Neuronal stem cell (in vitro differentiated cells): ENCODE measurements around the gene ABR.
"Not testable (repeated sequence)": the region's sequence is repeated elsewhere in the genome, so short reads cannot be mapped to it uniquely, and the experiment has no call there.

Experiments
- DNase-seq: peaks from one replicate; pipeline ENCODE4 v3.0.0-alpha.2; 2013; ENCODE audit warnings: low spot score
- H2AFZ ChIP-seq: one replicate; pipeline ENCODE4 v1.6.1; 2013; ENCODE audit warnings: mild to moderate bottlenecking, low read length, inconsistent platforms
- H2AK5ac ChIP-seq: 2 replicates; pipeline ENCODE4 v1.6.1; 2013; ENCODE audit warnings: low read depth, mild to moderate bottlenecking, inconsistent platforms, low read length, moderate library complexity, mixed read lengths
- H2BK120ac ChIP-seq: 2 replicates; pipeline ENCODE4 v1.6.1; 2013; ENCODE audit warnings: low read depth, mild to moderate bottlenecking, inconsistent platforms, low read length, moderate library complexity, mixed read lengths
- H2BK12ac ChIP-seq: one replicate; pipeline ENCODE4 v1.6.1; 2013; ENCODE audit warnings: low read length, inconsistent platforms
- H2BK15ac ChIP-seq: 2 replicates; pipeline ENCODE4 v1.6.1; 2013; ENCODE audit warnings: mild to moderate bottlenecking, low read length, inconsistent platforms, mixed read lengths
- H2BK5ac ChIP-seq: one replicate; pipeline ENCODE4 v1.6.1; 2013; ENCODE audit warnings: inconsistent platforms, mild to moderate bottlenecking, low read length, moderate library complexity
- H3K14ac ChIP-seq: one replicate; pipeline ENCODE4 v1.6.1; 2013; ENCODE audit warnings: low read length, inconsistent platforms
- H3K18ac ChIP-seq: 2 replicates; pipeline ENCODE4 v1.6.1; 2013; ENCODE audit warnings: low read length, inconsistent platforms
- H3K23ac ChIP-seq: 2 replicates; pipeline ENCODE4 v1.6.1; 2013; ENCODE audit warnings: low read depth, mild to moderate bottlenecking, mixed read lengths, low read length, inconsistent platforms; ENCODE audit not compliant: poor library complexity
- H3K27ac ChIP-seq: replicated peaks from 3 replicates; pipeline ENCODE4 v1.5.1; 2013; ENCODE audit warnings: low read length, inconsistent platforms
- H3K27me3 ChIP-seq, 3 experiments: 2 replicates each; pipeline ENCODE4 v1.6.1; 2013; ENCODE audit warnings: low read length in 3 of 3, mild to moderate bottlenecking in 2 of 3, inconsistent platforms in 1 of 3, low read depth in 1 of 3, mixed read lengths in 1 of 3, moderate library complexity in 1 of 3; ENCODE audit not compliant: control insufficient read depth in 3 of 3, insufficient read depth in 3 of 3
- H3K36me3 ChIP-seq, 2 donors: replicated peaks in 1 of 2; 2 replicates each; pipeline ENCODE4 v1.6.1; 2013; ENCODE audit warnings: low read length in 2 of 2; ENCODE audit not compliant: control insufficient read depth in 2 of 2, insufficient read depth in 2 of 2
- H3K4ac ChIP-seq: 2 replicates; pipeline ENCODE4 v1.6.1; 2013; ENCODE audit warnings: inconsistent platforms, mild to moderate bottlenecking, low read length, moderate library complexity
- H3K4me1 ChIP-seq, 2 donors: 1 replicate in 1 of 2; 2 replicates in 1 of 2; pipeline ENCODE4 v1.6.1; 2013; ENCODE audit warnings: low read length in 2 of 2, low read depth in 1 of 2; ENCODE audit not compliant: control insufficient read depth in 2 of 2, insufficient read depth in 1 of 2
- H3K4me2 ChIP-seq: one replicate; pipeline ENCODE4 v1.6.1; 2013; ENCODE audit warnings: mild to moderate bottlenecking, low read length, inconsistent platforms; ENCODE audit not compliant: insufficient read depth, poor library complexity, severe bottlenecking
- H3K4me3 ChIP-seq, 2 donors: 2 replicates each; pipeline ENCODE4 v1.5.1; 2013; ENCODE audit warnings: low read length in 2 of 2, mild to moderate bottlenecking in 2 of 2, inconsistent platforms in 1 of 2, moderate library complexity in 1 of 2
- H3K79me1 ChIP-seq: one replicate; pipeline ENCODE4 v1.6.1; 2013; ENCODE audit warnings: low read depth, mild to moderate bottlenecking, inconsistent platforms, low read length, moderate library complexity
- H3K9ac ChIP-seq: one replicate; pipeline ENCODE4 v1.6.1; 2013; ENCODE audit warnings: mild to moderate bottlenecking, low read depth, low read length, inconsistent platforms; ENCODE audit not compliant: poor library complexity
- H3K9me3 ChIP-seq, 2 donors: replicated peaks in 1 of 2; 2 replicates each; pipeline versions ENCODE3 to v1.6.1; 2013; ENCODE audit warnings: low read length in 2 of 2, mild to moderate bottlenecking in 2 of 2, inconsistent platforms in 1 of 2, low read depth in 1 of 2, mixed read lengths in 1 of 2, moderate library complexity in 1 of 2; ENCODE audit not compliant: control insufficient read depth in 2 of 2, insufficient read depth in 1 of 2
- H4K8ac ChIP-seq: one replicate; pipeline ENCODE4 v1.6.1; 2013; ENCODE audit warnings: low read depth, mild to moderate bottlenecking, inconsistent platforms, low read length, moderate library complexity
- H4K91ac ChIP-seq: one replicate; pipeline ENCODE4 v1.6.1; 2013; ENCODE audit warnings: low read length, low read depth, mild to moderate bottlenecking, inconsistent platforms; ENCODE audit not compliant: poor library complexity
- WGBS, 2 donors: extraction: QIAGEN DNeasy Blood & Tissue Kit; methylation state at CpG; one replicate each; pipeline ENCODE4 v1.1.7; 2013; ENCODE audit warnings: missing lambda C conversion rate in 2 of 2, mixed read lengths in 1 of 2; ENCODE audit not compliant: insufficient read length in 2 of 2, insufficient replicate concordance in 1 of 2; ENCODE audit errors: extremely low coverage in 2 of 2; 5-methylcytosine and 5-hydroxymethylcytosine counted together

The ABR gene

GRCh38 chr17:1202291-1202690 is 22.5 kb upstream of the ABR start:
- no peak overlapping the region for H3K27ac ChIP-seq
- no peak overlapping the region for H2BK120ac ChIP-seq
- DNase-seq: no peak
- no peaks in the 10 kb centered on the region for H3K79me1 ChIP-seq
- no peak overlapping the region for H2BK5ac ChIP-seq
- H4K91ac ChIP-seq: no peak overlapping the region
- H3K36me3 ChIP-seq: no peaks in the 10 kb centered on the region
- H2BK12ac ChIP-seq: no peak overlapping the region
- H2BK15ac ChIP-seq: no peak overlapping the region
- peaks cover 0 to 14% (median 0%) of the 10 kb centered on the region in 3 experiments for H3K27me3 ChIP-seq
- H3K9ac ChIP-seq: no peak overlapping the region
- H3K14ac ChIP-seq: no peak overlapping the region
- no peak overlapping the region for H3K4ac ChIP-seq
- H2AFZ ChIP-seq: no peak overlapping the region
- H2AK5ac ChIP-seq: no peak overlapping the region
- H4K8ac ChIP-seq: no peak overlapping the region
- no peak overlapping the region for H3K23ac ChIP-seq
- no peak overlapping the region for H3K18ac ChIP-seq
- no peaks in the 10 kb centered on the region for H3K9me3 ChIP-seq
- H3K4me2 ChIP-seq: no peak overlapping the region
- H3K4me3 ChIP-seq: no peak overlapping the region
- H3K4me1 ChIP-seq: peaks cover 3 to 9% of the 10 kb centered on the region in 2 donors
- WGBS, 2 donors: no CpG with 5 or more reads among the region's 5 CpGs

GRCh38 chr17:1201132-1201702 is 21.4 kb upstream of the ABR start:
- no peak overlapping the region for H4K8ac ChIP-seq
- no peak overlapping the region for H2BK15ac ChIP-seq
- H4K91ac ChIP-seq: no peak overlapping the region
- H3K9ac ChIP-seq: no peak overlapping the region
- H3K36me3 ChIP-seq: no peaks in the 10 kb centered on the region
- peaks cover 3 to 12% of the 10 kb centered on the region in 2 donors for H3K4me1 ChIP-seq
- peak overlapping the region; percentile 90 for H3K4ac ChIP-seq
- peak overlapping the region; percentile 32 for H2AK5ac ChIP-seq
- no peaks in the 10 kb centered on the region for H3K79me1 ChIP-seq
- H3K18ac ChIP-seq: peak overlapping the region; percentile 24
- no peak for DNase-seq
- H3K9me3 ChIP-seq: no peaks in the 10 kb centered on the region
- no peak overlapping the region for H3K4me2 ChIP-seq
- no peak overlapping the region for H2BK120ac ChIP-seq
- no peak overlapping the region for H2BK12ac ChIP-seq
- H3K27me3 ChIP-seq: peaks cover 0 to 14% (median 0%) of the 10 kb centered on the region in 3 experiments
- H2AFZ ChIP-seq: peak overlapping the region; percentile 44
- H3K14ac ChIP-seq: no peak overlapping the region
- WGBS, 2 donors: no CpG with 5 or more reads among the region's 25 CpGs
- H2BK5ac ChIP-seq: no peak overlapping the region
- no peak overlapping the region for H3K27ac ChIP-seq
- H3K4me3 ChIP-seq: no peak overlapping the region
- H3K23ac ChIP-seq: no peak overlapping the region

DNA sequence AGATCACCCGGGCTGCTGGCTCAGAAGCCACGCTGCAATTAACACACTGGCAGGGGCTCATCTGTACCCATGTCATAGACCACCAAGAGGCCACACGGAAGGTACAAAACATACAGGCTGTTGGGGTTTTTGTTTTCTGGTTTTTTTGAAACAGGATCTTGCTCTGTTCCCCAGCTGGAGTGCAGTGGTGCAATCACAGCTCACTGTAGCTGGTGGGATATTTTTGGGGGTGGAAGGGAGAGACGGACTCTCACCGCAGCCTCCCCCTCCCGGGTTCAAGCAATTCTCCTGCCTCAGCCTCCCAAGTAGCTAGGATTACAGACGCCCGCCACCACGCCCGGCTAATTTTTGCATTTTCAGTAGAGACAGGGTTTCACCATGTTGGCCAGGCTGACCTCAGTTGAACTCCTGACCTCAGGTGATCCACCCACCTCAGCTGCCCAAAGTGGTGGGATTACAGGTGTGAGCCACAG is 19.5 kb upstream of the ABR start:
- not testable (repeated sequence) for H2BK15ac ChIP-seq, H3K4me2 ChIP-seq, H3K18ac ChIP-seq, H3K9me3 ChIP-seq, H4K91ac ChIP-seq, H3K4ac ChIP-seq, H3K9ac ChIP-seq, H2BK120ac ChIP-seq, H2AFZ ChIP-seq, H3K23ac ChIP-seq, H3K27ac ChIP-seq, DNase-seq, H4K8ac ChIP-seq, H3K79me1 ChIP-seq, H3K36me3 ChIP-seq, H3K4me3 ChIP-seq, H2BK12ac ChIP-seq
- Histone ChIP-seq H2BK5ac (peak overlapping the region; percentile 53), H3K14ac (peak overlapping the region; percentile 56), H2AK5ac (peak overlapping the region; percentile 90), H3K4me1 (peaks cover 3 to 12% of the 10 kb centered on the region in 2 donors), H3K27me3 (peaks cover 0 to 12% (median 0%) of the 10 kb centered on the region in 3 experiments)
- no CpG with 5 or more reads among the region's 10 CpGs for WGBS, 2 donors

DNA sequence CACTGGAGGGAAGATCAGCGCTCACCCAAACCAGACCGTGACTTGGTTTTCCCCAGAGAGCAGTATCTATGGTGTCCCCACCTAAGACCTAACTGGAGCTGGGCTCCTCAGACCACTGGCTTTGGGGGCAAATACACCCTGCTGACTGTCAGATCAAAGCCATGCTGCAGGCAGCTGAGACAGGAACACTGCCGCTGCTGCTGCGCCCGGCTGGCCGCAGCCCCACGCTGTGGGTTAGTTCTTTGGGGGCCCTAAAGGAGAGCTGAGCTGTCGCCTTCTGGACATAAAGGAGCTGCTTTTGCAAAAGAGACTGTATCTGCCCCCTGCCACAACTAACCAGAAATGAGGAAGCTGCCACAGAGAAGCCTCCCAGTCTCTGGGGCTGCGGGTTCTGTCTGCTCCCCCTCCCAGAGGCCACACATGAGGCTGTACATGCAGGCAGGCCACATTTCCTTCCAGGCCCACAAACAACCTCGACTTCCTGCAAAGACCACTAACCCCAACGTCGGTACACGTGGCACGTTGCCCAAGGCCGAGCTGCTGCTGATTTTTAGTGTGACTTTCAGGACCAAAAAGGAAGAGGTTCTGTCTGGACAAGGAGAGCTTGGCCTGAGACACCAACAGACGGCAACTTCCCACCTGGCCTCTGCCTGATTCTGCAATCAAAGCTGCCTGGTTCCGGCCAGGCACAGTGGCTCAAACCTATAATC is 18.2 kb upstream of the ABR start:
- H4K91ac ChIP-seq: no peak overlapping the region
- DNase-seq: no peak
- no peaks in the 10 kb centered on the region for H3K36me3 ChIP-seq

More for the DNA sequence above, 18.2 kb upstream of the ABR start:
- Histone ChIP-seq H3K4me1 (peaks cover 3 to 12% of the 10 kb centered on the region in 2 donors), H3K18ac (peak overlapping the region; percentile 67), H4K8ac (no peak overlapping the region), H3K27me3 (peaks cover 0 to 11% (median 0%) of the 10 kb centered on the region in 3 experiments), H3K4ac (no peak overlapping the region), H3K79me1 (no peaks in the 10 kb centered on the region), H3K27ac (no peak overlapping the region), H3K4me2 (no peak overlapping the region), H3K14ac (no peak overlapping the region), H2AFZ (peak overlapping the region; percentile 94), H3K9ac (no peak overlapping the region), H3K4me3 (peak overlapping the region in 1 of 2 donors; percentile 20), H2BK5ac (no peak overlapping the region), H3K23ac (no peak overlapping the region), H2AK5ac (no peak overlapping the region), H2BK120ac (no peak overlapping the region), H3K9me3 (no peaks in the 10 kb centered on the region), H2BK12ac (no peak overlapping the region), H2BK15ac (no peak overlapping the region)
- no CpG with 5 or more reads among the region's 17 CpGs for WGBS, 2 donors
